Loucy (cell line): ENCODE results near the gene CDC23.

Source experiments
- EZH2phosphoT487 ChIP-seq: fragments of 200-600 bp; IDR thresholded peaks from 2 replicates; pipeline ENCODE4 v1.6.1; 2018; ENCODE audit warnings: antibody characterized with exemption, mild to moderate bottlenecking, moderate library complexity, borderline replicate concordance
- TF ChIP-seq, protein P1 (sequence below): fragments of 200-600 bp; sonication (generic); conservative IDR thresholded peaks from 2 replicates; pipeline ENCODE4 v1.5.1; 2014; ENCODE audit warnings: mild to moderate bottlenecking, antibody characterized with exemption, low read length

DNA sequence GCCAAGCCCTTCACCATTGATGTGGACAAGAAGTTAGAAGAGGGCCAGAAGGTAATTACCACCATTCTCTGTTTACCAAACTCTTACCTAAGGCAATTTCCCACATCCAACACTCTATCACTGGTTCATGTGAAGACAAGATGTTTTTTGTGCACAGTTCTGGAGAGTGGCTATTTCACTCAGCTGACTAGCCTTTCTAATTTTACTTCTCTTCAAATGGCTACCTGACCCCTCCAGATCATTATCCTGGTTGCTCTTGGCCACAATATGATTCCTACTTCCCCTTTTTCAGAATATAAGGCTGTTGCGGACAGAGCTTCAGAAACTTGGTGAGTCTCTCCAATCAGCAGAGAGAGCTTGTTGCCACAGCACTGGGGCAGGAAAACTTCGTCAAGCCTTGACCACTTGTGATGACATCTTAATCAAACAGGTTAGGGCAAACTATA lies 27.1 kb downstream of the CDC23 start:
- TF ChIP-seq, protein P1, sequence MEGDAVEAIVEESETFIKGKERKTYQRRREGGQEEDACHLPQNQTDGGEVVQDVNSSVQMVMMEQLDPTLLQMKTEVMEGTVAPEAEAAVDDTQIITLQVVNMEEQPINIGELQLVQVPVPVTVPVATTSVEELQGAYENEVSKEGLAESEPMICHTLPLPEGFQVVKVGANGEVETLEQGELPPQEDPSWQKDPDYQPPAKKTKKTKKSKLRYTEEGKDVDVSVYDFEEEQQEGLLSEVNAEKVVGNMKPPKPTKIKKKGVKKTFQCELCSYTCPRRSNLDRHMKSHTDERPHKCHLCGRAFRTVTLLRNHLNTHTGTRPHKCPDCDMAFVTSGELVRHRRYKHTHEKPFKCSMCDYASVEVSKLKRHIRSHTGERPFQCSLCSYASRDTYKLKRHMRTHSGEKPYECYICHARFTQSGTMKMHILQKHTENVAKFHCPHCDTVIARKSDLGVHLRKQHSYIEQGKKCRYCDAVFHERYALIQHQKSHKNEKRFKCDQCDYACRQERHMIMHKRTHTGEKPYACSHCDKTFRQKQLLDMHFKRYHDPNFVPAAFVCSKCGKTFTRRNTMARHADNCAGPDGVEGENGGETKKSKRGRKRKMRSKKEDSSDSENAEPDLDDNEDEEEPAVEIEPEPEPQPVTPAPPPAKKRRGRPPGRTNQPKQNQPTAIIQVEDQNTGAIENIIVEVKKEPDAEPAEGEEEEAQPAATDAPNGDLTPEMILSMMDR, result no peak
- TF ChIP-seq EZH2phosphoT487, result no peak
